Heart right ventricle (tissue), 16 donors: ENCODE measurements around the gene RAET1L. TPM values are rescaled to one million over a fixed set of nuclear protein-coding genes. Genes with fewer than 3 reads are reported as not detected.

ENCODE experiments used
- ATAC-seq, 8 donors: fragments of 200-7000 bp; cut with Tn5 transposase; one replicate each; pipeline ENCODE4 v1.9.1; 2020; ENCODE audit warnings: mild to moderate bottlenecking in 8 of 8, moderate library complexity in 8 of 8, moderate number of reproducible peaks in 1 of 8
- DNase-seq, 2 donors: peaks; one replicate each; pipeline ENCODE4 v3.0.0-alpha.2; 2020
- H3K27ac ChIP-seq, 10 donors: fragments of 200-600 bp; sonication (generic) in 2 of 10; one replicate each; pipeline versions ENCODE4 v1.5.0 to v1.8.0; 2020 to 2022; ENCODE audit warnings: mild to moderate bottlenecking in 3 of 10
- H3K27me3 ChIP-seq, 7 donors: fragments of 200-600 bp; one replicate each; pipeline ENCODE4 v1.8.0; 2021 to 2022; ENCODE audit warnings: mild to moderate bottlenecking in 2 of 7
- H3K36me3 ChIP-seq, 9 donors: fragments of 200-600 bp; sonication (generic) in 1 of 9; one replicate each; pipeline versions ENCODE4 v1.5.0 to v1.8.0; 2020 to 2022; ENCODE audit warnings: mild to moderate bottlenecking in 2 of 9
- H3K4me1 ChIP-seq, 9 donors: fragments of 200-600 bp; sonication (generic) in 1 of 9; one replicate each; pipeline versions ENCODE4 v1.5.0 to v1.8.0; 2020 to 2022; ENCODE audit warnings: mild to moderate bottlenecking in 4 of 9
- H3K4me3 ChIP-seq, 10 donors: fragments of 200-600 bp; sonication (generic) in 2 of 10; one replicate each; pipeline versions ENCODE4 v1.5.0 to v1.8.0; 2020 to 2022; ENCODE audit warnings: mild to moderate bottlenecking in 7 of 10, moderate library complexity in 2 of 10
- H3K9me3 ChIP-seq, 11 donors: fragments of 200-600 bp in 10 of 11; sonication (generic) in 2 of 11; one replicate each; pipeline versions ENCODE4 v1.5.0 to v1.8.0; 2013 to 2022; ENCODE audit warnings: mild to moderate bottlenecking in 2 of 11, control low read depth in 1 of 11, moderate library complexity in 1 of 11
- whole genome bisulfite sequencing, 2 donors: extraction: QIAGEN DNeasy Blood & Tissue Kit; methylation state at CpG; one replicate each; pipeline ENCODE4 v1.1.7; 2013; ENCODE audit warnings: inconsistent platforms in 1 of 2; 5-methylcytosine and 5-hydroxymethylcytosine counted together
- intact Hi-C, 10 donors: fragments of 100-400 bp; cut with DNase I; formaldehyde crosslinking; loops; one replicate each; pipeline versions ENCODE4 v1.11.1 to v1.14.2; 2022
- polyA plus RNA-seq, 2 donors: library from polyadenylated mRNA; stranded (reverse); fragments of 200-250 nt; gene quantifications; one replicate each; pipeline ENCODE4 v1.2.3, GENCODE V29; 2013
- total RNA-seq, 10 donors: library from RNA; stranded (reverse); fragmentation: NEBNext Ultra II Directional in 3 of 10; extraction: Animal tissue kit (Norgen Biotek cat#: 25700) in 3 of 10; gene quantifications; one replicate each; pipeline versions ENCODE4 v1.2.1 to v1.2.4, GENCODE V29; 2021 to 2023
- TF ChIP-seq, protein P1 (sequence below), 9 donors: fragments of 200-600 bp; sonication (generic) in 2 of 9; IDR thresholded peaks; one replicate each; pipeline versions ENCODE4 v1.5.0 to v1.8.0; 2021 to 2022; ENCODE audit warnings: antibody characterized with exemption in 9 of 9, mild to moderate bottlenecking in 5 of 9, moderate library complexity in 1 of 9
- donor health status: Arrhythmogenic right ventricular cardiomyopathy.
- donor health status: ischemic (EF 13 %, LVEDD 7.1; RV severe dilation, severe dysfunction).
- donor health status: healthy with polysubstance abuse.
- donor health status: DM: no; HTN: yes; CAD: no.
- donor health status: DM: no; HTN: no; CAD: no.
- donor health status: ischemic (EF 25% LVEDD 6.9; RV normal size, moderate dysfunction).
- donor health status: ischemic (EF 25% LVEDD 5.7; RV mildly dilated, moderate dysfunction).
- donor health status: healthy.
- donor health status: DM: yes; HTN: yes; CAD: no.
- donor health status: Ischemic cardiomyopathy.
- donor health status: ischemic (EF 35%, LVEDD 5.7; RV mildly dilated, moderate dysfunction).
- donor health status: nonischemic (EF 11% LVEDD 7.7; RV severe dilation, severe dysfunction).
- donor health status: DM: yes; HTN: yes; CAD: no.
- donor health status: PGD.
- donor health status: ischemic (EF 29% LVEDD 5.4; RV normal size, mild dysfunction).
- donor health status: nonischemic (EF 23%, LVEDD 6.1; RV moderate dilation, normal function).

The RAET1L gene
- total and polyA plus RNA-seq, 12 donors = 0.03 TPM; not detected in 11

DNA sequence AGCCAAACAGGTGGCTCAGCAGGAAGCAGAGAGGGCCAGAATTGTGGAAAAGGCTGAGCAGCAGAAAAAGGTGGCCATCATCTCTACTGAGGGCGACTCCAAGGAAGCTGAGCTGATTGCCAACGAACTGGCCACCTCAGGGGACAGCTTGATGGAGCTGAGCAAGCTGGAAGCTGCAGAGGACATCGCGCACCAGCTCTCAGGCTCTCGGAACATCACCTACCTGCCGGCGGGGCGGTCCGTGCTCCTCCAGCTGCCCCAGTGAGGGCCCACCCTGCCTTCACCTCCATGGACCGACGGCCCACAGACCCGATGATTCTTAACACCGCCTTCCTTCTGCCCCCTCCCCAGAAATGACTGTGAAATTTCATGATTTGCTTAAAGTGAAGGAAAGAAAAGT lies 17.8 kb upstream of the RAET1L start:
- DNase-seq = no peak
- H3K4me1 ChIP-seq = peaks cover 0 to 7% (median 2%) of the 10 kb centered on the region in 9 donors
- TF ChIP-seq, protein P1, sequence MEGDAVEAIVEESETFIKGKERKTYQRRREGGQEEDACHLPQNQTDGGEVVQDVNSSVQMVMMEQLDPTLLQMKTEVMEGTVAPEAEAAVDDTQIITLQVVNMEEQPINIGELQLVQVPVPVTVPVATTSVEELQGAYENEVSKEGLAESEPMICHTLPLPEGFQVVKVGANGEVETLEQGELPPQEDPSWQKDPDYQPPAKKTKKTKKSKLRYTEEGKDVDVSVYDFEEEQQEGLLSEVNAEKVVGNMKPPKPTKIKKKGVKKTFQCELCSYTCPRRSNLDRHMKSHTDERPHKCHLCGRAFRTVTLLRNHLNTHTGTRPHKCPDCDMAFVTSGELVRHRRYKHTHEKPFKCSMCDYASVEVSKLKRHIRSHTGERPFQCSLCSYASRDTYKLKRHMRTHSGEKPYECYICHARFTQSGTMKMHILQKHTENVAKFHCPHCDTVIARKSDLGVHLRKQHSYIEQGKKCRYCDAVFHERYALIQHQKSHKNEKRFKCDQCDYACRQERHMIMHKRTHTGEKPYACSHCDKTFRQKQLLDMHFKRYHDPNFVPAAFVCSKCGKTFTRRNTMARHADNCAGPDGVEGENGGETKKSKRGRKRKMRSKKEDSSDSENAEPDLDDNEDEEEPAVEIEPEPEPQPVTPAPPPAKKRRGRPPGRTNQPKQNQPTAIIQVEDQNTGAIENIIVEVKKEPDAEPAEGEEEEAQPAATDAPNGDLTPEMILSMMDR (IDR thresholded peaks at IDR 0.05) = no peak
- peaks cover 5 to 70% (median 52%) of the 10 kb centered on the region in 7 donors for H3K27me3 ChIP-seq
- H3K4me3 ChIP-seq = no peak overlapping the region
- intact Hi-C loops = no loop called here
- H3K27ac ChIP-seq = no peak overlapping the region
- no peaks in the 10 kb centered on the region for H3K36me3 ChIP-seq
- WGBS, 2 donors = 91 to 92% methylated on average over 13 of the region's 13 CpGs
- no peak for ATAC-seq
- no peaks in the 10 kb centered on the region for H3K9me3 ChIP-seq

DNA sequence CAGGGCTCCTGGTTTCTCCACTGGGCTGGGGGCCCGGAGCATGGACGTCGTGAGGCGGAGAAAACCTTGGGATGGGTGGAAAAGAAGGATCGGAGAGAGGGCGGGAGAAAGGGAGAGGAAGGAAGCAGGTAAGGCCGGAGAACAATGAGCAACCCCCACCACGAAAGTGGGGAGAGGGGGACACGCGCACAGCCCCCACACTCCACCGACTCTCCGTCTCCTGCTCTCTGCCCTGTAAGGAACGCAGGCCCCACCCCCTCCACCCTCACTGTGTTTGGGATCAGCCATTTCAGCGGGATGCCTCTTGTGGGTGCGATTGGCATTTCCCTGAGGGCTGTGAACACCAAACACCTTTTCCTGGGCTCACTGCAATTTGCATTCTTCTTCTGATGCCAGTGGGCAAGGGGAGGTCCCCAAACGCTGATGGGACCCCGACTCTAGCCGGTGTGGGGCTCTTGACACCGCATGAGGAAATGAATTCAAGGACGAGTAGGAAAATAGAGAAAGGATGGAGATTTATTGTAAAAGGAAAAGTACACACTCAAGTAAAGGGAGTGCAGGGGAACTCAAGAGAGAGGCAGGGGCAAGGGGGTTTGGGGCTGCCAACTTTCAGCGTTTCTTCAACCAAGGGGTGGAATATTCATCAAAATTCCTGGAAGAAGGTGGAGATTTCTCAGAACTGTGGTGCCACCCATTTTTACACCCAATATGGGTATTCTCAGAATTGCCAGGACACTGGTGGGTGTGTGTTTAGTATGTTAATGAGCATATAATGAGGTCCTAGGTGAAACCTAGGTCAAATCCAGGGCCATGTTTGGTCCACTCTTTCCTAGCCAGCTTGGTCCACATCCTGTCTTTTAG lies 13.1 kb upstream of the RAET1L start:
- H3K27ac ChIP-seq = no peak overlapping the region
- peaks cover 21 to 91% (median 77%) of the 10 kb centered on the region in 7 donors for H3K27me3 ChIP-seq
- intact Hi-C loops = no loop called here
- 5 to 6% methylated on average over 19 to 21 of the region's 21 CpGs for WGBS, 2 donors
- H3K36me3 ChIP-seq = no peaks in the 10 kb centered on the region
- ATAC-seq = peak in 4 of 8 donors; percentile 9 to 46 (median 40)
- TF ChIP-seq, protein P1 (IDR thresholded peaks at IDR 0.05) = no peak
- H3K4me1 ChIP-seq = peaks cover 2 to 17% (median 12%) of the 10 kb centered on the region in 9 donors
- H3K9me3 ChIP-seq = no peaks in the 10 kb centered on the region
- peak overlapping the region in 7 of 10 donors; percentile 6 to 31 (median 25) for H3K4me3 ChIP-seq
- no peak for DNase-seq

DNA sequence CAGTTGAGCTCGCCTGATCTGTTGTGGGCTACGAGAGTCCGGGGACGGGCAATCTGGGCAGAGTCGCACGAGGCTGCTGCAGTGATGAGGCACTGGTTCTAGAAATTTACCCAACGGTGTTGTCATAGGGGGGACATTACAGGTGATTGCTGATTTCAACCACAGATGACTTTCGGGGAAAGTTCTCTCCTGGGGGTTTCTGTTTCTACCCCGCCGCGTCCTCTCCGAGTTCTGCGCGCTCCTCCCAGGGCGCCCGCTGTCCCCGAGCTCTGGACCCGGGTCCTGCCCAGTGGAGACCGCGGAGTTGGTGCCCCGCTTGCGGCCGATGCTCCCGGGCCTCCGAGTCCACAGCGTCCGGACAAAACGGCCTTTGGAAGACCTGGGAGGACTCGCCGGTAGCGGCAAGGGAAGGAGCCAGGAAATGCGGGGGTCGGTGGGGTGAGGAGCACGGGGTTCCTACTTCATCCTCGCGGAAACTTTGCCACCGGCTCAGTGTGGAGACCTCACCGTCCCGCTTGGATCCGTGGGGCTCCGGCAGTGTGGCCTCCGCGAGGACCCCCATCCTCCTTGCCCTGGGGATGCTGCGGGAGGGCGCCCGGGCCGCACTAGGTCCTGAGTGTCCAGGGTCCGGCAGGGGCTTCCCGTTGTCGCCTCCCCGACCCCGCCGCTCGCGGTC lies 12.3 kb upstream of the RAET1L start:
- intact Hi-C loops = no loop called here
- Histone ChIP-seq H3K27ac (no peak overlapping the region), H3K36me3 (no peaks in the 10 kb centered on the region), H3K4me3 (peak overlapping the region in 7 of 10 donors; percentile 6 to 31 (median 25)), H3K27me3 (peaks cover 21 to 86% (median 76%) of the 10 kb centered on the region in 7 donors), H3K9me3 (no peaks in the 10 kb centered on the region), H3K4me1 (peaks cover 2 to 17% (median 12%) of the 10 kb centered on the region in 9 donors)
- peak in 2 of 8 donors; percentile 21 to 24 for ATAC-seq
- TF ChIP-seq, protein P1 (IDR thresholded peaks at IDR 0.05) = no peak
- 2 to 4% methylated on average over 55 of the region's 55 CpGs for WGBS, 2 donors
- no peak for DNase-seq

DNA sequence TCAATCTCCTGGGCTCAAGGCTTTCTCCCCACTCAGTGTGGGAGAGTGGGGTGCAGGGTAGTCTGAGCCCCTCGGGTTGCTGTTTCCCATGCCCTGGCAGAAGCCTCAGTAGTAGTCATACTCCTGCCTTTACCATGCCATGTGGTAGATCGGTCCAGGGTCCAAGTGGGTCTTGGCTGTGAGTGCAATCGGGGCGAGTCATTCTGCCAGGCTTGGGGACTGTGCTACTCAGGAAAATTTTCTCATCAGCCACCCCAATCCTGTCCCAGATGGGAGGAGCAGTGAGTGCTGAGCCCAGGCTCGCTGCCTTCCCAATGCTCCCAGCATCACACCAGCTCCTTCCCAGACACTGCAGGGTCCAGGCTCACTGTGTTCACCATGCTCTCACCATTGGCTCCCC lies 10.7 kb upstream of the RAET1L start:
- Histone ChIP-seq H3K27me3 (peaks cover 21 to 71% (median 66%) of the 10 kb centered on the region in 7 donors), H3K27ac (no peak overlapping the region), H3K9me3 (no peaks in the 10 kb centered on the region), H3K4me1 (peaks cover 2 to 17% (median 12%) of the 10 kb centered on the region in 9 donors), H3K4me3 (no peak overlapping the region), H3K36me3 (no peaks in the 10 kb centered on the region)
- TF ChIP-seq, protein P1 (IDR thresholded peaks at IDR 0.05) = no peak
- WGBS, 2 donors = 61 to 70% methylated on average over 5 of the region's 5 CpGs
- intact Hi-C loops = no loop called here
- no peak for DNase-seq
- no peak for ATAC-seq
